ENCODE results near the gene TIMP1. TPM values are rescaled to one million over a fixed set of nuclear protein-coding genes. Genes with fewer than 3 reads are reported as not detected.
A peak's percentile ranks its signal among the peaks of the same experiment; 100 is the strongest.

The TIMP1 gene
- 10 to 100 TPM; 63.5 to 74.8 TPM for total RNA-seq
- 64.2 TPM for polyA plus RNA-seq (2013, experiment 1 of 2)
- polyA plus RNA-seq (2013, experiment 2 of 2) = 63.0 TPM
- long read RNA-seq, experiment 1, transcript TIMP1-201 (6 exons, 892 nt) = major isoform, 43 of 48 reads
- long read RNA-seq, experiment 1, partial matches to known transcripts = 4 of 48 reads
- long read RNA-seq, experiment 1, other reads (novel, unspliced or antisense) = 0 of 48 reads
- long read RNA-seq, experiment 2, transcript TIMP1-201 (6 exons, 892 nt) = major isoform, 71 of 72 reads
- long read RNA-seq, experiment 2, partial matches to known transcripts = 1 of 72 reads
- long read RNA-seq, experiment 2, other reads (novel, unspliced or antisense) = 0 of 72 reads
- long read RNA-seq, experiment 3, transcript TIMP1-201 (6 exons, 892 nt) = major isoform, 39 of 43 reads
- long read RNA-seq, experiment 3, partial matches to known transcripts = 0 of 43 reads
- long read RNA-seq, experiment 3, other reads (novel, unspliced or antisense) = 4 of 43 reads
- long read RNA-seq, experiment 4, transcript TIMP1-201 (6 exons, 892 nt) = major isoform, 218 of 221 reads
- long read RNA-seq, experiment 4, partial matches to known transcripts = 1 of 221 reads
- long read RNA-seq, experiment 4, other reads (novel, unspliced or antisense) = 2 of 221 reads

GRCh38 chrX:47581731-47582647 lies at the start of gene TIMP1:
Gene TIMP1, plus strand, starts transcription at chrX:47582436. Its CDS starts 980 bp downstream, at chrX:47583416.
- WGBS, 2 experiments (ENCODE audit: insufficient coverage in 1 of 2, insufficient read length in 1 of 2) = 10% methylated on average over 24 of the region's 28 CpGs; no CpG with 5 or more reads in 1 of the 2 experiments
- H3K4me3 ChIP-seq (ENCODE audit: low read length) = peak within 1 kb of the TSS; percentile 71
- no peaks in the 10 kb centered on the region for H3K27me3 ChIP-seq (ENCODE audit: control insufficient read depth, insufficient read depth, low read length, poor library complexity, severe bottlenecking)

GRCh38 chrX:47539860-47540259 lies 42.4 kb upstream of the TIMP1 start:
- Histone ChIP-seq H3K4me1 (ENCODE audit: control insufficient read depth, insufficient read depth, low read length) (no peaks in the 10 kb centered on the region), H3K36me3 (ENCODE audit: control insufficient read depth, insufficient read depth, low read length) (no peaks in the 10 kb centered on the region), H3K27me3 (ENCODE audit: control insufficient read depth, insufficient read depth, low read length, poor library complexity, severe bottlenecking) (no peaks in the 10 kb centered on the region), H3K9me3 (ENCODE audit: control insufficient read depth, low read length) (no peaks in the 10 kb centered on the region), H3K27ac (ENCODE audit: low read depth, low read length) (no peak overlapping the region), H3K4me3 (ENCODE audit: low read length) (no peak overlapping the region), H3K9ac (ENCODE audit: extremely low read depth, low read length, poor library complexity, severe bottlenecking) (no peak overlapping the region)
- Mint-ChIP-seq H3K36me3 (ENCODE audit: low read depth) (no peaks in the 10 kb centered on the region), H3K27ac (no peak overlapping the region), H3K4me1 (no peaks in the 10 kb centered on the region), H3K4me3 (no peak overlapping the region), H3K9me3 (peaks cover 47% of the 10 kb centered on the region), H3K27me3 (ENCODE audit: insufficient read depth) (no peaks in the 10 kb centered on the region)
- no peak for TF ChIP-seq CTCF (conservative IDR thresholded peaks at IDR 0.05)
- DNase-seq = no peak

More at GRCh38 chrX:47581731-47582647, at the start of gene TIMP1:
- Histone ChIP-seq H3K36me3 (ENCODE audit: control insufficient read depth, insufficient read depth, low read length) (no peaks in the 10 kb centered on the region), H3K27ac (ENCODE audit: low read depth, low read length) (no peak within 1 kb of the TSS), H3K9me3 (ENCODE audit: control insufficient read depth, low read length) (no peaks in the 10 kb centered on the region), H3K4me1 (ENCODE audit: control insufficient read depth, insufficient read depth, low read length) (no peaks in the 10 kb centered on the region), H3K9ac (ENCODE audit: extremely low read depth, low read length, poor library complexity, severe bottlenecking) (peak within 1 kb of the TSS; percentile 57)
- peak; percentile 91 for DNase-seq
- H3K27ac Mint-ChIP-seq = peak within 1 kb of the TSS; percentile 24
- no peaks in the 10 kb centered on the region for H3K36me3 Mint-ChIP-seq (ENCODE audit: low read depth)
- TF ChIP-seq CTCF (conservative IDR thresholded peaks at IDR 0.05) = no peak
- H3K9me3 Mint-ChIP-seq = peaks cover 59% of the 10 kb centered on the region
- H3K4me3 Mint-ChIP-seq = peak within 1 kb of the TSS; percentile 51
- peaks cover 11% of the 10 kb centered on the region for H3K4me1 Mint-ChIP-seq
- no peaks in the 10 kb centered on the region for H3K27me3 Mint-ChIP-seq (ENCODE audit: insufficient read depth)

Measured in endodermal cell (in vitro differentiated cells).